ENCODE results near the gene SLC37A1.

The SLC37A1 gene

GRCh38 chr21:42545317-42545716 lies 31.7 kb downstream of the SLC37A1 start:
- no peak for DNase-seq

- DNase-seq = no peak
These were observed 32.1 kb downstream of the SLC37A1 start for GRCh38 chr21:42545745-42546144.

- DNase-seq = no peak
These were observed 32.8 kb downstream of the SLC37A1 start for GRCh38 chr21:42546433-42546832.

- no peak for DNase-seq
These were observed 33.6 kb downstream of the SLC37A1 start for GRCh38 chr21:42547001-42547905.

- no peak for DNase-seq
These were observed 34.3 kb downstream of the SLC37A1 start for GRCh38 chr21:42547906-42548365.

GRCh38 chr21:42548687-42549406 lies 35.2 kb downstream of the SLC37A1 start:
- no peak for DNase-seq

- DNase-seq = no peak
These were observed 37.2 kb downstream of the SLC37A1 start for GRCh38 chr21:42550817-42551216.

GRCh38 chr21:42552407-42553336 lies 39.0 kb downstream of the SLC37A1 start:
- DNase-seq = no peak

GRCh38 chr21:42553435-42553834 lies 39.8 kb downstream of the SLC37A1 start:
- no peak for DNase-seq

- no peak for DNase-seq
These were observed 40.8 kb downstream of the SLC37A1 start for GRCh38 chr21:42554251-42554961.

GRCh38 chr21:42555756-42556438 lies 42.2 kb downstream of the SLC37A1 start:
- no peak for DNase-seq

- no peak for DNase-seq
These were observed 42.8 kb downstream of the SLC37A1 start for GRCh38 chr21:42556476-42556875.

- no peak for DNase-seq
These were observed 43.3 kb downstream of the SLC37A1 start for GRCh38 chr21:42556960-42557359.

- no peak for DNase-seq
These were observed 43.8 kb downstream of the SLC37A1 start for GRCh38 chr21:42557420-42557819.

GRCh38 chr21:42558368-42558767 lies 44.7 kb downstream of the SLC37A1 start:
- DNase-seq = no peak

GRCh38 chr21:42558846-42559245 lies 45.2 kb downstream of the SLC37A1 start:
- DNase-seq = no peak

GRCh38 chr21:42559326-42559725 lies 45.7 kb downstream of the SLC37A1 start:
- DNase-seq = no peak

GRCh38 chr21:42560517-42561179 lies 47.0 kb downstream of the SLC37A1 start:
- no peak for DNase-seq

GRCh38 chr21:42561762-42562650 lies 48.4 kb downstream of the SLC37A1 start:
- no peak for DNase-seq

GRCh38 chr21:42562816-42563215 lies 49.2 kb downstream of the SLC37A1 start:
- DNase-seq = no peak
